ENCODE measurements around the gene SYPL1. TPM values are rescaled to one million over a fixed set of nuclear protein-coding genes. Genes with fewer than 3 reads are reported as not detected.
A peak's percentile ranks its signal among the peaks of the same experiment; 100 is the strongest.

Gene SYPL1
- total and polyA plus RNA-seq, 7 experiments from 2014 or later, result 37.5 to 106 (median 49.4) TPM

DNA sequence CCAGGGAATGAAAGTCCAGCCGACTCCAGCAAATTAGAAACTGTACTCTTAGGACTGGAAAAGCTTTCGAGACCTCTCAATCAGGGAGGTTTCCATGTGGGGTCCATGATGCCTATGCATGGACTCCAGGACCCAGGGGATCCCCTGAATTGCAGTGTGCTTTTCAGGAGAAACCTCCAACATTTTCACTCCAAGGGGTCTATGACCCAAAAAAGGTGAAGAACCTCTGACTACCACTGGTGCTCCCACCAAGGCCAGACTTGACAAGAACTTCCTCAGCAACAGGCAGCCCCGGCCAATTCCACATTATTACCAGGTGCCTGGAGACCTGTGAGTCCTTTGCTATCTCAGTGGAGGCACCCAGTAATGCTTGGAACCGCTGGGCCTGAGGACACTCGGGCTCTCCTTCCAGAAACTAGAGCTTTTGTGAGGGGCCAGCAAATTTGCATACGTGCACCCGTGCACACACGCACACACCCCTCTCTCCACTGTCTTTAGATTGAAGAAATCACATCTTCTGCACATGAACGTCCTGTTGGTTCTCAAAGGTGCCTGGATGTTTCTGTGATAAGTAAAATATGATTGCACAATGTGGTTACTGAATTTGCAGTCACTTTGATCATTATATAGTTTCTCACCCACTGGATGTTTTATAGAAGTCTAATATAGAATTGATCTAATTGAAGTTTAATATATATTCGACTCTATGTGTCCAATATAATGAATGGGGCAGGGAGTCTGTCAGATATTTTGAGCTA, 54.7 kb downstream of the SYPL1 start:
- H3K27ac Mint-ChIP-seq, result peak overlapping the region in 5 of 9 donors; percentile 6 to 86 (median 28)
- H3K36me3 ChIP-seq (ENCODE audit: control insufficient read depth in 2 of 3, insufficient read depth in 3 of 3, low read length in 3 of 3), result no peaks in the 10 kb centered on the region
- H3K4me1 ChIP-seq (ENCODE audit: control insufficient read depth in 2 of 2, insufficient read depth in 2 of 2, low read length in 2 of 2), result peaks cover 0 to 12% of the 10 kb centered on the region in 2 donors
- POLR2A ChIA-PET, result interaction anchor here (0.6 to 3.9 kb wide), 4 partner anchors 14 to 97 kb away, joined by 3 to 21 read pairs (median 8); no protein-coding TSS in a partner anchor
- H3K4me3 ChIP-seq (ENCODE audit: low read length), result no peak overlapping the region
- peak overlapping the region in 5 of 10 donors; percentile 34 to 67 (median 49) for H3K4me3 Mint-ChIP-seq
- H3K27me3 Mint-ChIP-seq, result peaks cover 0 to 12% (median 0%) of the 10 kb centered on the region in 5 donors
- no peaks in the 10 kb centered on the region for H3K36me3 Mint-ChIP-seq
- H3K27me3 ChIP-seq (ENCODE audit: control insufficient read depth in 2 of 2, insufficient read depth in 2 of 2, low read length in 2 of 2), result no peaks in the 10 kb centered on the region
- intact Hi-C loops (cut with micrococcal nuclease), result loop anchor here (1.0 kb wide), 6 partner anchors 14 to 109 kb away; partner anchors contain the start of gene SYPL1 (in 2 of the 2)
- peaks cover 10 to 36% (median 22%) of the 10 kb centered on the region in 7 donors for H3K4me1 Mint-ChIP-seq
- DNase-seq (no peak), ATAC-seq (peak; percentile 7)
- no peak overlapping the region for H3K27ac ChIP-seq (ENCODE audit: low read depth, low read length)
- CTCF ChIA-PET, result interaction anchor here (0.6 to 6.8 kb wide), 20 partner anchors 10 to 621 kb away, joined by 3 to 108 read pairs (median 4); partner anchors contain the start of gene SYPL1
- H3K9me3 ChIP-seq (ENCODE audit: control insufficient read depth in 2 of 3, low read length in 3 of 3), result no peaks in the 10 kb centered on the region
- H3K9me3 Mint-ChIP-seq, result no peaks in the 10 kb centered on the region

DNA sequence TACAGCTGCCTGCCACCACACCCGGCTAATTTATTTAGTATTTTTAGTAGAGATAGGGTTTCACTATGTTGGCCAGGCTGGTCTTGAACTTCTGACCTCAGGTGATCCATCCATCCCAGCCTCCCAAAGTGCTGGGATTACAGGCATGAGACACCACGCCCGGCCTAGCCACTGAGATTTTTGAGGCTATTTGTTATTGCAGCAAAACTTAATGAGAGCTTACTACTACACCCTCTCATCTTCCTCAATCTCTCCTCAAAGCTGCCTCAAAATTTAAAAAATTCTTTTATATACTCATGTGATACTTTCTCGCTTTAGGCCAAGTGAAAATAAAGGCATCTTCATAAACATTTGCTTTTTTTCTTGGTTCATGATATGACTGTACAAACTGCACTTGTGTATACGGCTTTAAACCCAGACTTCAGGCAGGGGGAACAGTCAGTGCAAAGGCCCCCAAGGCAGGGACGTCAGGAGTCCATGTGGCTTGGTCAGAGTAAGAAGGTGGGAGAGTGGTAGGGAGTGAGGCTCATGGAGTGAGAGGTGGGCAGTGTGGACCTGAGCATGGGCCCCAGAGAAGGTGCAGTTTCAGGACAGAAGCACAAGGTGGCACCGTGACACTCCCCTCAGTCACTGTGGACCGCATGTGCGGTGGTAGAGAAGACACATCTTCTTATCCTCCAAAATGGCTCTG, 55.5 kb downstream of the SYPL1 start:
- Mint-ChIP-seq H3K9me3 (no peaks in the 10 kb centered on the region), H3K4me3 (peak overlapping the region in 3 of 10 donors; percentile 38 to 66 (median 49)), H3K4me1 (peaks cover 10 to 30% (median 19%) of the 10 kb centered on the region in 7 donors), H3K27ac (peak overlapping the region in 5 of 9 donors; percentile 6 to 56 (median 28)), H3K27me3 (peaks cover 0 to 18% (median 0%) of the 10 kb centered on the region in 5 donors), H3K36me3 (no peaks in the 10 kb centered on the region)
- Histone ChIP-seq H3K4me3 (ENCODE audit: low read length) (no peak overlapping the region), H3K4me1 (ENCODE audit: control insufficient read depth in 2 of 2, insufficient read depth in 2 of 2, low read length in 2 of 2) (peaks cover 0 to 12% of the 10 kb centered on the region in 2 donors), H3K27me3 (ENCODE audit: control insufficient read depth in 2 of 2, insufficient read depth in 2 of 2, low read length in 2 of 2) (no peaks in the 10 kb centered on the region), H3K36me3 (ENCODE audit: control insufficient read depth in 2 of 3, insufficient read depth in 3 of 3, low read length in 3 of 3) (no peaks in the 10 kb centered on the region), H3K9me3 (ENCODE audit: control insufficient read depth in 2 of 3, low read length in 3 of 3) (no peaks in the 10 kb centered on the region), H3K27ac (ENCODE audit: low read depth, low read length) (no peak overlapping the region)
- POLR2A ChIA-PET, result interaction anchor here (3.9 kb wide), 1 partner anchor 97 kb away, joined by 21 read pairs; no protein-coding TSS in a partner anchor
- ATAC-seq (peak; percentile 97), DNase-seq (peak; percentile 42 to 76 (median 68))
- CTCF ChIA-PET, result interaction anchor here (1.0 to 6.8 kb wide), 14 partner anchors 16 to 290 kb away, joined by 3 to 108 read pairs (median 6); partner anchors contain the start of gene SYPL1
- intact Hi-C loops (cut with micrococcal nuclease), result loop anchor here (1.0 kb wide), 6 partner anchors 15 to 110 kb away; partner anchors contain the start of gene SYPL1 (in 2 of the 2)

DNA sequence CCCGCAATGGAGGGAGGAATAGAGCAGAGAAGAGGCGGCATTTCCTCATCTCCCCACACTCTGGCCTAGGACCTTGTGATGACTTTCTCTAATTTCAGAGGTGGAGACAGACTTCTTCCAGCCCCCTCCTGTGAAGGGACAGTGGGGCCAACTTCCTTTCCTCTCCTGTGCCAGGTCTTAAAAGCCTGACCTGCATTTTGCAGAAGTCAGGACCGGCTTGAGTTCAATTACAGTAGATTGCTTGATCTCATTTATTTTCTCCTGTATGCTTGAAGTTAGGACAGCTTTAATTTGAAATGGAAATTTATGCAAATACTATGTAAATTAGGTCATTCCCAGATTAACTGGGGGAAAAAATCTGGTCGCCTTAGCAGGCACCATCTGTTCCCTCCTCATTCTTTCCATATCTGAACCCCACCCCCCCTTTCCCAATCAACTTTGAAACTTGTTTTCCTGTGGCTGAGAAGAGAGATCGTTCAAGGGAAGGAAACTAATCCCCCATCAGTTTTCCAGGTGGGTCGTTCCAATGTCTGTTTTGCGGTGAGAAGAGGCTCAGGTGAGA, 57.1 kb downstream of the SYPL1 start:
- Mint-ChIP-seq H3K27ac (no peak overlapping the region), H3K4me1 (peaks cover 10 to 30% (median 19%) of the 10 kb centered on the region in 7 donors), H3K9me3 (no peaks in the 10 kb centered on the region), H3K36me3 (no peaks in the 10 kb centered on the region), H3K4me3 (no peak overlapping the region), H3K27me3 (peaks cover 0 to 27% (median 0%) of the 10 kb centered on the region in 5 donors)
- DNase-seq (no peak), ATAC-seq (no peak)
- Histone ChIP-seq H3K27ac (ENCODE audit: low read depth, low read length) (no peak overlapping the region), H3K27me3 (ENCODE audit: control insufficient read depth in 2 of 2, insufficient read depth in 2 of 2, low read length in 2 of 2) (no peaks in the 10 kb centered on the region), H3K4me3 (ENCODE audit: low read length) (no peak overlapping the region), H3K36me3 (ENCODE audit: control insufficient read depth in 2 of 3, insufficient read depth in 3 of 3, low read length in 3 of 3) (no peaks in the 10 kb centered on the region), H3K9me3 (ENCODE audit: control insufficient read depth in 2 of 3, low read length in 3 of 3) (no peaks in the 10 kb centered on the region), H3K4me1 (ENCODE audit: control insufficient read depth in 2 of 2, insufficient read depth in 2 of 2, low read length in 2 of 2) (peaks cover 0 to 12% of the 10 kb centered on the region in 2 donors)
- POLR2A ChIA-PET, result no interaction called here
- intact Hi-C loops (cut with micrococcal nuclease), result no loop called here
- CTCF ChIA-PET, result interaction anchor here (1.2 to 6.8 kb wide), 3 partner anchors 99 to 104 kb away, joined by 4 to 108 read pairs (median 7); no protein-coding TSS in a partner anchor

DNA sequence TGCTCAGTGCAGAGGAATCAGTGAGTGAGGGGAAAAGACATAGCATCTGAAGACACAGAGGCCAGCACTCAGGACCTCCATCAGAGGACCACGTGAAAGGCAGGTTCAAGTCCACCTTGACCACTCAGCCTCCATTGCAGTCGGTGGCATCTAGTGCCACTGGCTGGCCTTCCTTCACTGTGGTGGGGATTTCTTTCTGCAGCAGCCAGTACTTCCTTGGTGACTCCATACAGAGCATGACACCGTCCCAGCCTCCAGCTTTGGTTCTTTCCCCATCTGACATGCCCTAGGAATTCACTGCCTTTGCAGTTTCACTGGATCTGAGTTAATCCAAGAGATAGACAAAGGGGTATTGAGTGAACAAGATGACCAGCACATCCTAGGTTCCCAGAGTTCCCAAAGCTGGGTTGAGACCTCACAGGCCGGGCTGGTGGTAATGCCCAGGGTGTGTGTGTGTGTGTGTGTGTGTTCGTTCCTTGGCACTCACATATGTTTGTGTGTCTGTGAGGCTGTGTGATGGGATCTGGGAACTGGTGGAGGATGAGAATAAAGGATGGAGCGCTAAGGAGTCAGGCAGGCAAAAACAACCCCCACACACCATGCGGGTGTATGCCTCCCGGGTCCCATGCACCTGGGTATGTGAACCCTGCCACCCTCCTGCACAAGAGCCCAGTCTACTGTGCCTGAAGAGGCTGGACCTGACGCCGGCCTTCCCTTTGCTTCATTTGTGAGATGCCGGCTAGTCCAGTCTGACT, 57.8 kb downstream of the SYPL1 start:
- intact Hi-C loops (cut with micrococcal nuclease), result no loop called here
- Mint-ChIP-seq H3K36me3 (no peaks in the 10 kb centered on the region), H3K4me1 (peaks cover 9 to 24% (median 16%) of the 10 kb centered on the region in 7 donors), H3K4me3 (no peak overlapping the region), H3K27me3 (peaks cover 0 to 27% (median 0%) of the 10 kb centered on the region in 5 donors), H3K9me3 (no peaks in the 10 kb centered on the region), H3K27ac (no peak overlapping the region)
- H3K4me1 ChIP-seq (ENCODE audit: control insufficient read depth in 2 of 2, insufficient read depth in 2 of 2, low read length in 2 of 2), result peaks cover 0 to 12% of the 10 kb centered on the region in 2 donors
- POLR2A ChIA-PET, result no interaction called here
- no peaks in the 10 kb centered on the region for H3K9me3 ChIP-seq (ENCODE audit: control insufficient read depth in 2 of 3, low read length in 3 of 3)
- H3K36me3 ChIP-seq (ENCODE audit: control insufficient read depth in 2 of 3, insufficient read depth in 3 of 3, low read length in 3 of 3), result no peaks in the 10 kb centered on the region
- CTCF ChIA-PET, result interaction anchor here (0.8 to 1.2 kb wide), 2 partner anchors 99 to 101 kb away, joined by 4 to 5 read pairs; no protein-coding TSS in a partner anchor
- H3K27me3 ChIP-seq (ENCODE audit: control insufficient read depth in 2 of 2, insufficient read depth in 2 of 2, low read length in 2 of 2), result no peaks in the 10 kb centered on the region
- H3K4me3 ChIP-seq (ENCODE audit: low read length), result no peak overlapping the region
- no peak for DNase-seq
- no peak for ATAC-seq
- no peak overlapping the region for H3K27ac ChIP-seq (ENCODE audit: low read depth, low read length)

DNA sequence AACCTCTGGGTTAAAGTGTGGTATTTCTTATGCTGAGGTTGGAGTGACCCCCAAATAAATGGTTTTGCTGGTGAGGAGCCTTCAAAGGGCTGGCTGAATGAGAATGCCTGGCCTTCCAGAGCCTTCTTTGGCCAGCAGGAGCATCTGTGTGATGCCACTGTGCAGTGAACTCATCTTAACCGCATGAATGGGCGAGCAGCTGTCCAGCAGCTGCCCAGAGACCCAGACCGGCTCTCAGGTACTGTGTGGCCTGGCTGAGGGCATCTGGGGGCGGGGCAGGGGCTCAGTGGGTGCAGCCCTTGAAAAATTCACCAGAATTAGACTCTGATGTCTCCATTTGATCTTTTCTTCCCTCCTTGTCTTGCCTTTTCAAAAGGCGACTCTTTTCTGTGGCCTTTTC, 59.0 kb downstream of the SYPL1 start:
- Mint-ChIP-seq H3K9me3 (no peaks in the 10 kb centered on the region), H3K4me1 (peaks cover 8 to 15% (median 12%) of the 10 kb centered on the region in 7 donors), H3K4me3 (no peak overlapping the region), H3K27me3 (peaks cover 0 to 29% (median 0%) of the 10 kb centered on the region in 5 donors), H3K27ac (no peak overlapping the region), H3K36me3 (no peaks in the 10 kb centered on the region)
- intact Hi-C loops (cut with micrococcal nuclease), result no loop called here
- POLR2A ChIA-PET, result no interaction called here
- Histone ChIP-seq H3K27ac (ENCODE audit: low read depth, low read length) (no peak overlapping the region), H3K27me3 (ENCODE audit: control insufficient read depth in 2 of 2, insufficient read depth in 2 of 2, low read length in 2 of 2) (no peaks in the 10 kb centered on the region), H3K4me3 (ENCODE audit: low read length) (no peak overlapping the region), H3K9me3 (ENCODE audit: control insufficient read depth in 2 of 3, low read length in 3 of 3) (no peaks in the 10 kb centered on the region), H3K36me3 (ENCODE audit: control insufficient read depth in 2 of 3, insufficient read depth in 3 of 3, low read length in 3 of 3) (no peaks in the 10 kb centered on the region), H3K4me1 (ENCODE audit: control insufficient read depth in 2 of 2, insufficient read depth in 2 of 2, low read length in 2 of 2) (peaks cover 0 to 12% of the 10 kb centered on the region in 2 donors)
- DNase-seq, result no peak
- CTCF ChIA-PET, result no interaction called here
- ATAC-seq, result no peak

DNA sequence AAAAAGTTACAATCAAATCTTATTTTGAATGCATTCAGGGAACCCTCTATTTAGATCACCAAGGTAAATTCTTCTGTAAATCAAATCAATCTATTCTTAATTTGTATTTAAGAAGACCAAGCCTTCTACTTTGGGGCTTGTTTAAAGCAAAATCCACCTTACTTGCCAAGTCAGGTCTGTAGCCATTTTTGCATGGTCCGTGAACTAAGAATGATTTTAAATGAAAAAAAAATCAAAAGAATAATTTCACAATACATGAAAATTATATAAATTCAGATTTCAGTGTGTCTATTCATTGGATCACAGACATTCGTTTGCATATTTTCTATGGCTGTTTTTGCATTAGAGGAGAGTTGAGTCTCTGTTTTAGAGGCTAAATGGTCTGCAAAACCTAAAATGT, 59.4 kb downstream of the SYPL1 start:
- intact Hi-C loops (cut with micrococcal nuclease), result no loop called here
- peaks cover 0 to 30% (median 0%) of the 10 kb centered on the region in 5 donors for H3K27me3 Mint-ChIP-seq
- ChIA-PET POLR2A (no interaction called here), CTCF (no interaction called here)
- Histone ChIP-seq H3K9me3 (ENCODE audit: control insufficient read depth in 2 of 3, low read length in 3 of 3) (no peaks in the 10 kb centered on the region), H3K36me3 (ENCODE audit: control insufficient read depth in 2 of 3, insufficient read depth in 3 of 3, low read length in 3 of 3) (no peaks in the 10 kb centered on the region), H3K27me3 (ENCODE audit: control insufficient read depth in 2 of 2, insufficient read depth in 2 of 2, low read length in 2 of 2) (no peaks in the 10 kb centered on the region), H3K27ac (ENCODE audit: low read depth, low read length) (no peak overlapping the region), H3K4me1 (ENCODE audit: control insufficient read depth in 2 of 2, insufficient read depth in 2 of 2, low read length in 2 of 2) (peaks cover 0 to 7% of the 10 kb centered on the region in 2 donors), H3K4me3 (ENCODE audit: low read length) (no peak overlapping the region)
- no peaks in the 10 kb centered on the region for H3K36me3 Mint-ChIP-seq
- no peaks in the 10 kb centered on the region for H3K9me3 Mint-ChIP-seq
- no peak overlapping the region for H3K27ac Mint-ChIP-seq
- DNase-seq (no peak), ATAC-seq (no peak)
- H3K4me1 Mint-ChIP-seq, result peaks cover 5 to 11% (median 9%) of the 10 kb centered on the region in 7 donors
- no peak overlapping the region for H3K4me3 Mint-ChIP-seq

Measured in naive thymus-derived CD4-positive, alpha-beta T cell (primary cell).